ENCODE data around the gene SYNE1.

Gene SYNE1

DNA sequence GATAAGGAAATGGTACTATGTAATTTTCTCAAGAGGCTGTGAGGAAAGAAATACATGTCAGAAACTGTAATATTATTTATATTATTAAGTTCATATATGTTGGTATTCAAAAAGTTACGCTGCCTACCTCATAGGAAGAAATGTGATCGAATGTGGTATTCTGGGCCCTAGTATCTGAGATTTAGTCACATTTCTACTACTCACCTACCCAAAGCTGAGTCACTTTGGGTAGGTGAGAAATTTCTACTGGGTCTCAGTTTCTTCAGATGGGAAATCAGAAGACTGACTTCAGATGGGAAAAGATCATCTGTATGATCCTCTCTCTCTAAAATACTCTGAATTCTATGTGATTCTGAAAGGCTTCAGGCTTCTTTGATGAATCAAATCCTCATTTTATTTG lies 411.0 kb downstream of the SYNE1 start:
- no peak overlapping the region for H3K4me3 ChIP-seq (ENCODE audit: low read depth, low read length)
- TF ChIP-seq, protein P1, sequence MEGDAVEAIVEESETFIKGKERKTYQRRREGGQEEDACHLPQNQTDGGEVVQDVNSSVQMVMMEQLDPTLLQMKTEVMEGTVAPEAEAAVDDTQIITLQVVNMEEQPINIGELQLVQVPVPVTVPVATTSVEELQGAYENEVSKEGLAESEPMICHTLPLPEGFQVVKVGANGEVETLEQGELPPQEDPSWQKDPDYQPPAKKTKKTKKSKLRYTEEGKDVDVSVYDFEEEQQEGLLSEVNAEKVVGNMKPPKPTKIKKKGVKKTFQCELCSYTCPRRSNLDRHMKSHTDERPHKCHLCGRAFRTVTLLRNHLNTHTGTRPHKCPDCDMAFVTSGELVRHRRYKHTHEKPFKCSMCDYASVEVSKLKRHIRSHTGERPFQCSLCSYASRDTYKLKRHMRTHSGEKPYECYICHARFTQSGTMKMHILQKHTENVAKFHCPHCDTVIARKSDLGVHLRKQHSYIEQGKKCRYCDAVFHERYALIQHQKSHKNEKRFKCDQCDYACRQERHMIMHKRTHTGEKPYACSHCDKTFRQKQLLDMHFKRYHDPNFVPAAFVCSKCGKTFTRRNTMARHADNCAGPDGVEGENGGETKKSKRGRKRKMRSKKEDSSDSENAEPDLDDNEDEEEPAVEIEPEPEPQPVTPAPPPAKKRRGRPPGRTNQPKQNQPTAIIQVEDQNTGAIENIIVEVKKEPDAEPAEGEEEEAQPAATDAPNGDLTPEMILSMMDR (IDR thresholded peaks at IDR 0.05; ENCODE audit: low read depth, low read length, missing control alignments), result no peak

DNA sequence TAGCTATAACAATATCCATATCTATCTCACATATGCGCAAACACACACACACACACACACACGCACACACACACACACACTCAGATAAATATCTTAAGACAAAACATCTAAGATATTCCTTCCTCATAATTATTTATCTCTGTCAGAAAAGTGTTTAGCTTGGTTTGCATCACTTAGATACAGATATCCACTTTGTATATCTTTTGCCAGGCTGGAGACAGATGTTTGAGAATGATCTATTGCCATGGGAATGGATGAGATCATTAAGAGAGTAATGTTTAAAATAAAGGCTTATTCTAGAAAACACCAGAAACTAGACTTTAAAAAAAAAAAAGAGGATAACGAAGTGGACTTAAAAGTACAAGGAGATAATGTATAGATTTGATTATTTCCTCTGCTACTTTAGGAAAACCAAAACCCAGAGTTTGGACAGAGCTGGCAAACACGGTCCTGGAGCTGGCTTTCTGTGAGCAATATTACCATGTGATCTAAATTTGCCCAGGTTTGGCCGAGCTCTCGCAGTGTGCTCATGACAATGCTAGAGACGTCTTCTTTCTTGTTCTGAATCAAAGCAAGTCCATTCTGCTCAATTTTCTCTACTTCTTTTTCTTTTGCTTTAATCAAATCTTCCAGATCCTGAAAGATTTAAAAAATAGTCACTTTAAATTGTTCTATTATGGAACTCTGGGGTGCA lies 411.8 kb downstream of the SYNE1 start:
- in situ Hi-C loops (cut with HindIII; ENCODE audit: low sequenced_read_pairs), result no loop called here
- H3K4me3 ChIP-seq (ENCODE audit: low read depth, low read length), result no peak overlapping the region
- no peak for DNase-seq (ENCODE audit: low read depth)
- TF ChIP-seq, protein P1 (IDR thresholded peaks at IDR 0.05; ENCODE audit: low read depth, low read length, missing control alignments), result no peak

More for the DNA sequence above, 411.0 kb downstream of the SYNE1 start:
- no peak for DNase-seq (ENCODE audit: low read depth)
- in situ Hi-C loops (cut with HindIII; ENCODE audit: low sequenced_read_pairs), result no loop called here

DNA sequence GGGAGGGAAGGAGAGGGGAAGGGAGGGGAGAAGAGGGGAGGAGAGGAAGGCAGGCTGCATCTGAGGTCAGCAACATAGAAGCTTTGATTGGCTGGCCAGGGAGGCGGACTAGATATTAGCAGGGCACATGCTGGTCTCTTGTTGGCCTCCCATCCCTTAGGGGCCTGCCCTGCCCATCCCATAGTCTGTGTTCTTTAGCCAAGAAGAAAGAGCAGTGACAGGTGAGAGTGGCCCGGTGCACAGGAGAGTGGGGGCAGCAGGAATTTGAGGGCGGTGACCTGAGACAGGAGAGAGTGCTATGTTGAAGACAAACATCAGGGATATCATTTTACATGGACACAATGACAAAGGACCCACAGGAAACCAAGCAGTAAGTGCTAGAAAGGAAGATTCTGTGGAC lies 413.5 kb downstream of the SYNE1 start:
- DNase-seq (ENCODE audit: low read depth), result no peak
- H3K4me3 ChIP-seq (ENCODE audit: low read depth, low read length), result no peak overlapping the region
- TF ChIP-seq, protein P1 (IDR thresholded peaks at IDR 0.05; ENCODE audit: low read depth, low read length, missing control alignments), result no peak
- in situ Hi-C loops (cut with HindIII; ENCODE audit: low sequenced_read_pairs), result no loop called here

DNA sequence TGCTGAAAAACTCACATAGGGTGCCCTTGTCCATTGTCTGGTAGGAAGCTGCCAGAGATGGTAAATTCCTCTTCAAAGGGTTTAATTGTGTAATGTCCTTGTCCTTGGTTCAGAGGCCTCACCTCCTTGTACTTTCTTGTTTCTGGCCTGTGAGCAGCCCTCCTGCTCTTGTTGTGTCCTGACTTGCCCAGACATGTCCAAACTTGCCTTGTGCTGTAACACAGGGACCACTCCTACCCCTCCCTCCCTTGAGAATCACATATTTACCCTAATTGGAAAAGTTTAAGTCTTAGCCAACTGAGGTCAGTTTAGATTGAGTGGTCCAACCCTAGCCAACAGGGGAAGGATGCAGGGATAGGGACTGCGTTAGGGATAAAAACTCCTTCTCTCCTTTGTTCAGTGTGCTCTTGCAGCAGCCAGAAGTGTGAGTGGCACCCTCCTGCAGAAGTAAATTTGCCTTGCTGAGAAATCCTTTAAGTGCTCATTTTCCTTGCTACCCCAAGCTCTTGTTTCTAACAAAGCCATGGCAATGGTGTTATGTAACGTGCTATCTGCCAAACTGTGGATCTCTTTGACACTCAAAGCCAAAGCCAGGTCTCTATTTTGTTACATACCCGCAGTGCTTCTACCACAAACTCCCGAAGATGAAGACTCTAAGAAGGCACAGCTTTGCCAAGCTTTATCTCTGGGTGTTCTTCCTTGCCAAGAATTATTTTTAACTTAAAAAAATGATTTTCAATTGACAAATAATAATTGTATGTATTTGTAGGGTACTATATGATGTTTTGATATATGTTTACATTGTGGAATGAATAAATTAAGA lies 415.1 kb downstream of the SYNE1 start:
- TF ChIP-seq, protein P1 (IDR thresholded peaks at IDR 0.05; ENCODE audit: low read depth, low read length, missing control alignments), result no peak
- H3K4me3 ChIP-seq (ENCODE audit: low read depth, low read length), result no peak overlapping the region
- DNase-seq (ENCODE audit: low read depth), result no peak
- in situ Hi-C loops (cut with HindIII; ENCODE audit: low sequenced_read_pairs), result no loop called here

DNA sequence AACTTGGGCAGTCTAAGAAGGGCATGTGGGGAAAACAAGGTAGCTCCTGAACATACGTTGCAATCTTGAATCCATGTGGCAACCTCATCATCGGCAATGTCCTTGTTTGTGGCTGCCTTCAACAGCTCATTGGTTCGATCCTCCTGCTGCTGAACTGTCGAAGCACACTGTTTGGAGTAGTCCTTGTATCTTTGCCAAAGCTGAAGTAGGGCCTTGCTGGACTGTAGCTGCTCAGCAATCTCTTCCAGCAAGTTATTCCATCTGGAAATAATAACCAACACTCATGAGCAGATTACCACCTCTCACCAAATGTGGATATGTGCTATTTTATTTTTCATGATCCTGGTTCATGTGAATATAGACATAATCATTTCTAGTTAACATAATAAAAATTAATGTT lies 416.4 kb downstream of the SYNE1 start:
- H3K4me3 ChIP-seq (ENCODE audit: low read depth, low read length), result no peak overlapping the region
- DNase-seq (ENCODE audit: low read depth), result no peak
- TF ChIP-seq, protein P1 (IDR thresholded peaks at IDR 0.05; ENCODE audit: low read depth, low read length, missing control alignments), result no peak
- in situ Hi-C loops (cut with HindIII; ENCODE audit: low sequenced_read_pairs), result no loop called here

DNA sequence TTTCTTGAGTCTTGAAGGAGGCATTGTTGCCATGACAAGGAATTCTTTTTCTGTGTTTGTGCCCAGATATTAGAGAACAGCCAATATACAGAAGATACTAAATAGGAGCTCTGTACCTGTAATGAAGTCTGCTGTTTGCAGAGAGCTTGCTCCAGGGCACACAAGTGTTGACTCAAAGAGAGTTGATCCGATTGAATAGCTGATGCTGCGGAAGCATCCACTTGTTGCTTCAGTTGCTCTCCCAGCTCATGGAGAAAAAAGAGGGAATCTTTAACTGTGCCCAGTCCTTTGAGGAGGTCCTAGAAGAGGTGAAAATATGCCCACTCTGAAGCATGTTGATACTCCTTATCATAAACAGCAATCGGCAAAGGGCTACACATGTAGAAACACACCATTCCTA lies 418.3 kb downstream of the SYNE1 start:
- in situ Hi-C loops (cut with HindIII; ENCODE audit: low sequenced_read_pairs), result no loop called here
- no peak overlapping the region for H3K4me3 ChIP-seq (ENCODE audit: low read depth, low read length)
- DNase-seq (ENCODE audit: low read depth), result no peak
- TF ChIP-seq, protein P1 (IDR thresholded peaks at IDR 0.05; ENCODE audit: low read depth, low read length, missing control alignments), result no peak
